GM12891 (cell line): Measurements from ENCODE around the gene LRRC1.

Source experiments
- PAX5 ChIP-seq: IDR thresholded peaks from 2 replicates; pipeline ENCODE4 v1.6.1; 2011; ENCODE audit warnings: low read length, moderate library complexity, mild to moderate bottlenecking; ENCODE audit not compliant: insufficient read depth, severe bottlenecking
- POLR2A ChIP-seq: IDR thresholded peaks from 2 replicates; pipeline ENCODE4 v1.6.1; 2011; ENCODE audit warnings: low read depth, low read length, control low read depth
- POLR2AphosphoS5 ChIP-seq: IDR thresholded peaks from 2 replicates; pipeline ENCODE4 v1.6.1; 2011; ENCODE audit warnings: low read depth, low read length, control low read depth
- POU2F2 ChIP-seq: IDR thresholded peaks from 2 replicates; pipeline ENCODE4 v1.6.1; 2011; ENCODE audit warnings: low read depth, mild to moderate bottlenecking, control low read depth, low read length, moderate library complexity
- TAF1 ChIP-seq: IDR thresholded peaks from 2 replicates; pipeline ENCODE4 v1.6.1; 2011; ENCODE audit warnings: low read depth, low read length, control low read depth

GRCh38 chr6:53873922-53874321, 79.1 kb downstream of the LRRC1 start:
- TF ChIP-seq POLR2AphosphoS5 (no peak), POU2F2 (no peak), POLR2A (no peak), TAF1 (no peak), PAX5 (no peak)
